K562 (cell line): ENCODE data around the gene USP2. TPM values are rescaled to one million over a fixed set of nuclear protein-coding genes. Genes with fewer than 3 reads are reported as not detected.
A peak's percentile ranks its signal among the peaks of the same experiment; 100 is the strongest.

Source experiments
- ARID3B ChIP-seq: fragments of 250-450 bp; sonication (Bioruptor Pico); IDR thresholded peaks from 2 replicates; pipeline ENCODE4 v1.4.0; 2020; ENCODE audit warnings: borderline replicate concordance
- ATF1 ChIP-seq, 2 experiments: fragments of 450-650 bp in 1 of 2; IDR thresholded peaks; 2 replicates each; pipeline ENCODE4 v1.6.1; 2016; ENCODE audit warnings: missing compliant biosample characterization in 1 of 2, missing genetic modification characterization in 1 of 2
- BRCA1 ChIP-seq, 2 experiments: fragments of 450-650 bp in 1 of 2; sonication (generic) in 1 of 2; formaldehyde crosslinking in 1 of 2; IDR thresholded peaks; 2 replicates each; pipeline versions ENCODE4 v1.5.0 to v1.6.1; 2017 to 2020; ENCODE audit warnings: mild to moderate bottlenecking in 1 of 2, missing genetic modification reagents in 1 of 2
- E2F3 ChIP-seq: fragments of 250-450 bp; sonication (Bioruptor Pico); IDR thresholded peaks from 2 replicates; pipeline ENCODE4 v1.4.0; 2020; ENCODE audit warnings: mild to moderate bottlenecking
- HDAC1 ChIP-seq, 2 experiments: fragments of 450-650 bp; IDR thresholded peaks; 2 replicates each; pipeline ENCODE4 v1.6.1; 2016 to 2017; ENCODE audit warnings: inconsistent platforms in 1 of 2, mild to moderate bottlenecking in 1 of 2, moderate library complexity in 1 of 2
- HDGF ChIP-seq: fragments of 450-650 bp; IDR thresholded peaks from 2 replicates; pipeline ENCODE4 v1.6.1; 2016
- HIVEP1 ChIP-seq: fragments of 250-450 bp; sonication (Bioruptor Pico); IDR thresholded peaks from 2 replicates; pipeline ENCODE4 v1.4.0; 2020; ENCODE audit warnings: mild to moderate bottlenecking
- HLTF ChIP-seq: fragments of 450-650 bp; IDR thresholded peaks from 2 replicates; pipeline ENCODE4 v1.6.1; 2016
- IRF2 ChIP-seq: sonication (generic); formaldehyde crosslinking; IDR thresholded peaks from 2 replicates; pipeline ENCODE4 v1.8.1; 2022; ENCODE audit warnings: mild to moderate bottlenecking, missing genetic modification reagents
- KDM1A ChIP-seq, 2 experiments: fragments of 450-650 bp; IDR thresholded peaks; 2 replicates each; pipeline ENCODE4 v1.6.1; 2016; ENCODE audit warnings: mild to moderate bottlenecking in 2 of 2
- MAZ ChIP-seq, 2 experiments: fragments of 450-650 bp in 1 of 2; sonication (generic) in 1 of 2; formaldehyde crosslinking; IDR thresholded peaks in 1 of 2; conservative IDR thresholded peaks in 1 of 2; 2 replicates each; pipeline versions ENCODE4 v1.4.0 to v1.5.0; 2020; ENCODE audit warnings: mild to moderate bottlenecking in 1 of 2, missing genetic modification reagents in 1 of 2
- NR1H2 ChIP-seq: sonication (generic); formaldehyde crosslinking; IDR thresholded peaks from 2 replicates; pipeline ENCODE4 v1.4.0; 2020; ENCODE audit warnings: mild to moderate bottlenecking, missing genetic modification reagents
- POLR2H ChIP-seq: IDR thresholded peaks from 2 replicates; pipeline ENCODE4 v1.6.1; 2016; ENCODE audit warnings: missing genetic modification characterization, low read depth, mild to moderate bottlenecking, control low read depth, missing compliant biosample characterization, moderate library complexity
- RUNX1 ChIP-seq: sonication (generic); IDR thresholded peaks from 2 replicates; pipeline ENCODE4 v1.6.1; 2016; ENCODE audit warnings: antibody characterized with exemption, low read depth
- SAFB ChIP-seq: fragments of 200-400 bp; formaldehyde crosslinking; IDR thresholded peaks from 2 replicates; pipeline ENCODE4 v1.6.1; 2017; ENCODE audit warnings: low read depth, low read length, borderline replicate concordance
- SMARCB1 ChIP-seq: IDR thresholded peaks from 2 replicates; pipeline ENCODE4 v1.6.1; 2011; ENCODE audit warnings: improper control_type of control experiment, low read depth; ENCODE audit not compliant: insufficient read length
- TAL1 ChIP-seq: fragments of 450-650 bp; IDR thresholded peaks from 2 replicates; pipeline ENCODE4 v1.6.1; 2016; ENCODE audit warnings: mild to moderate bottlenecking
- TBL1XR1 ChIP-seq, 2 experiments: IDR thresholded peaks; 2 replicates each; pipeline ENCODE4 v1.6.1; 2012; ENCODE audit warnings: improper control_type of control experiment in 2 of 2, low read length in 2 of 2, mild to moderate bottlenecking in 1 of 2
- XRCC3 ChIP-seq: fragments of 450-650 bp; IDR thresholded peaks from 2 replicates; pipeline ENCODE4 v1.6.1; 2017; ENCODE audit warnings: mild to moderate bottlenecking, moderate library complexity
- XRCC4 ChIP-seq: IDR thresholded peaks from one replicate; pipeline ENCODE4 v1.6.1; 2011; ENCODE audit not compliant: insufficient read depth, insufficient read length; ENCODE audit errors: extremely low read depth
- ZBTB11 ChIP-seq, 3 experiments: fragments of 200-800 bp in 1 of 3; fragments of 250-450 bp in 1 of 3; fragments of 450-650 bp in 1 of 3; sonication (Bioruptor Pico) in 1 of 3; sonication (Bioruptor generic) in 1 of 3; formaldehyde crosslinking in 1 of 3; IDR thresholded peaks; 2 replicates each; pipeline versions ENCODE4 v1.6.1 to v1.8.0; 2016 to 2022; ENCODE audit warnings: mild to moderate bottlenecking in 2 of 3, missing genetic modification characterization in 2 of 3, missing compliant biosample characterization in 1 of 3, moderate library complexity in 1 of 3
- ZBTB8A ChIP-seq: fragments of 450-650 bp; IDR thresholded peaks from 2 replicates; pipeline ENCODE4 v1.6.1; 2018; ENCODE audit warnings: mild to moderate bottlenecking, moderate library complexity; ENCODE audit not compliant: partially characterized antibody
- ZFPM2 ChIP-seq: fragments of 250-450 bp; sonication (Bioruptor Pico); IDR thresholded peaks from 2 replicates; pipeline ENCODE4 v1.5.1; 2022; ENCODE audit warnings: mild to moderate bottlenecking
- ZNF785 ChIP-seq: fragments of 250-450 bp; sonication (Bioruptor Pico); IDR thresholded peaks from 2 replicates; pipeline ENCODE4 v1.4.0; 2020; ENCODE audit warnings: mild to moderate bottlenecking
- ZZZ3 ChIP-seq: fragments of 450-650 bp; IDR thresholded peaks from 2 replicates; pipeline ENCODE4 v1.6.1; 2016; ENCODE audit warnings: antibody characterized with exemption, mild to moderate bottlenecking, moderate library complexity
- polyA plus RNA-seq, 8 experiments: library from polyadenylated mRNA; depleted of rRNA in 4 of 8; stranded (reverse) in 5 of 8; unstranded in 3 of 8; fragments of >200 nt; fragmentation: Nextera tagmentation in 2 of 8; fragmentation: Illumina TruSeq in 1 of 8; extraction: Ambion mirVana in 2 of 8; extraction: Trizol in 1 of 8; gene quantifications; 2 replicates each; pipeline versions ENCODE4 v1.2.1 to v1.2.3, GENCODE V29; 2011 to 2014; ENCODE audit warnings: inconsistent platforms in 1 of 8, missing spikeins in 1 of 8
- total RNA-seq, 7 experiments: library from RNA; depleted of rRNA in 6 of 7; stranded (reverse); fragments of >200 nt in 6 of 7; fragmentation: Illumina TruSeq in 2 of 7; extraction: Trizol in 2 of 7; gene quantifications; 2 replicates each; pipeline versions ENCODE4 v1.2.1 to v1.2.3, GENCODE V29; 2011 to 2021; ENCODE audit warnings: low replicate concordance in 1 of 7

Gene USP2
- total and polyA plus RNA-seq, 9 of the 15 experiments (the other 6 are each of a cell fraction or from before 2014, with no cell fraction given) = 2.8 to 16.9 (median 3.9) TPM

DNA sequence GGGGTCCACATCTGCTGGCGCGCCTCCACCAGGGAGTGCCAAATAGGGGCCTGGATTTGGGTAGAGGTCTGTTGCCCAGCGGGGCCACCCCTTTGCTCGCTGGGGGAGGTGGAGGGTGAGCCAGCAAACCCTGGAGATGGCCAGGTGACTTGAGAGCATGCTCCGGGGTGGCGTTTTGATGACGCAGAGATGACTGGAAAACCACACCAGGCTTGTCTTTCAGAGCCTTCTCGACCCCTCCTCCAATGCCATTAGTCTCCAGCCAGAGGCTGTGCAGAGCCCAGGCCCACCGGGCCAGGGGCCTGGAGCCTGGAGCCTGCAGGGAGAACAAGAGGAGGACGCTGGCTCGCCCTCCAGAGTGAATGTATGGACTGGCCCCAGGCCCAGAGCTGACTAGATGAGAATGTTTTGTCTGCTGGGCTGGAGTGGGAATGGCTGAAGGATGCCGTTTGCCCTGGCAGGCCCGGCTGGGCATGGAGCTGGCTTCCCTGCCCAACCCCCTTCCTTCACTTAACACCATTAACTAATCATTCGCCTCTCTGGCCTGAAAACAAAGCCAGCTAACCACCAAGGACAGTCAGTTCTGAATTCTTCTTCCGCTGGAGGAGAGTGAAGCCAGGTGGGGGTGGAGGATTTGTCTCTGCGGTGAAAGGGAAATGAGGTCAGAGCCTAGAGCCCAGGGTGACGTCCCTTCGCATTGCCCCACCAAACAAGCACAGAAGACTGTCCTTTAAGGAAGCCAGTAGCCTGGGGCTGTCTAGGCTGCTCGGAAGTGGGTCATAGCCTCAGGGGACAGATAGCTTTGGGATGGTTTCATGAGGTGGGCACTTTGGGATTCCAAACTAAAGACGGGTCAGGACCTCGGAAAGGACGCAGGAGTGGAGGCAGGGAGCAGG, 63.0 kb downstream of the USP2 start (continued):
- TF ChIP-seq ZZZ3 (no peak), IRF2 (CRISPR knock-in tag) (no peak), HDGF (no peak), RUNX1 (no peak), ZBTB8A (no peak), HIVEP1 (CRISPR knock-in tag) (no peak), SAFB (no peak), BRCA1 (IDR thresholded peaks at IDR 0.05) (no peak), BRCA1 (CRISPR knock-in tag; IDR thresholded peaks at IDR 0.05) (no peak), XRCC4 (no peak), ZBTB11 (CRISPR knock-in tag; IDR thresholded peaks at IDR 0.05) (peak in 1 of 3 experiments; percentile 43; a peak in 2 of 6 replicates), ZFPM2 (CRISPR knock-in tag) (no peak), E2F3 (CRISPR knock-in tag) (no peak), POLR2H (peak; percentile 84), ATF1 (CRISPR knock-in tag; IDR thresholded peaks at IDR 0.05) (no peak), ATF1 (tag; IDR thresholded peaks at IDR 0.05) (peak; percentile 87), ARID3B (CRISPR knock-in tag) (no peak), MAZ (CRISPR knock-in tag; conservative IDR thresholded peaks at IDR 0.05 in 1 of 2, IDR thresholded peaks at IDR 0.05 in 1 of 2) (peak in 1 of 2 experiments; percentile 52; a peak in 2 of 4 replicates), XRCC3 (no peak), KDM1A (IDR thresholded peaks at IDR 0.05) (no peak), NR1H2 (CRISPR knock-in tag) (no peak), TBL1XR1 (IDR thresholded peaks at IDR 0.05; ENCODE audit: low read length in 2 of 2) (peak in 1 of 2 experiments; percentile 63; a peak in 1 of 4 replicates), TAL1 (no peak), HLTF (no peak), SMARCB1 (no peak), HDAC1 (IDR thresholded peaks at IDR 0.05) (no peak), ZNF785 (no peak)
